WERI-Rb-1 (cell line): ENCODE data around the gene RASAL1.

Experiments
- DNase-seq: peaks from one replicate; pipeline ENCODE4 v3.0.0-alpha.2; 2020
- H3K27ac ChIP-seq: fragments of 250-450 bp; sonication (Bioruptor Pico); 2 replicates; pipeline ENCODE4 v1.5.1; 2020; ENCODE audit warnings: mild to moderate bottlenecking, moderate library complexity
- H3K27me3 ChIP-seq: fragments of 250-450 bp; sonication (Bioruptor Pico); 2 replicates; pipeline ENCODE4 v1.5.1; 2021; ENCODE audit warnings: mild to moderate bottlenecking, low read depth, moderate library complexity; ENCODE audit not compliant: insufficient read depth, severe bottlenecking
- H3K36me3 ChIP-seq: fragments of 250-450 bp; sonication (Bioruptor Pico); 2 replicates; pipeline ENCODE4 v1.5.1; 2020; ENCODE audit warnings: mild to moderate bottlenecking, moderate library complexity
- H3K4me3 ChIP-seq: 2 replicates; pipeline ENCODE4 v1.5.1; 2011; ENCODE audit warnings: low read depth, mild to moderate bottlenecking, control low read depth, low read length
- H3K9me3 ChIP-seq: fragments of 250-450 bp; sonication (Bioruptor Pico); 2 replicates; pipeline ENCODE4 v1.5.1; 2021; ENCODE audit warnings: mild to moderate bottlenecking, moderate library complexity; ENCODE audit not compliant: severe bottlenecking
- TF ChIP-seq, protein P1 (sequence below): IDR thresholded peaks from 2 replicates; pipeline ENCODE4 v1.5.1; 2011; ENCODE audit warnings: low read depth, mild to moderate bottlenecking, control low read depth, inconsistent platforms, low read length

The RASAL1 gene

DNA sequence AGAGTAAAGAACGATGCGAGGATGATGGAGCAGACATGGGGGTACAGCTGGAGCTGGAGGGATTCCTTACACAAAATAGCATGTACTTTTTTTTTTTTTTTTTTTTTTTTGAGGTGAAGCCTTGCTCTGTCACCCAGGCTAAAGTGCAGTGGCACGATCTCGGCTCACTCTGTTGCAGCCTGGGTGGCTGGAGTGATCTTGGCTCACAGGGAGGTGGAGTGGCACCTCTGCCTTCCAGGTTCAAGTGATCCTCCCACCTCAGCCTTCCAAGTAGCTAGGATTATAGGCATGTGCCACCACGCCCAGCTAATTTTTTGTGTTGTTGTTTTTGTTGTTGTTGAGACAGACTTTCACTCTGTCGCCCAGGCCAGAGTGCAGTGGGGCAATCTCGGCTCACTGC is 5.1 kb upstream of the RASAL1 start:
- no peak for DNase-seq
- H3K27ac ChIP-seq, result no peak overlapping the region
- no peak overlapping the region for H3K4me3 ChIP-seq
- TF ChIP-seq, protein P1, sequence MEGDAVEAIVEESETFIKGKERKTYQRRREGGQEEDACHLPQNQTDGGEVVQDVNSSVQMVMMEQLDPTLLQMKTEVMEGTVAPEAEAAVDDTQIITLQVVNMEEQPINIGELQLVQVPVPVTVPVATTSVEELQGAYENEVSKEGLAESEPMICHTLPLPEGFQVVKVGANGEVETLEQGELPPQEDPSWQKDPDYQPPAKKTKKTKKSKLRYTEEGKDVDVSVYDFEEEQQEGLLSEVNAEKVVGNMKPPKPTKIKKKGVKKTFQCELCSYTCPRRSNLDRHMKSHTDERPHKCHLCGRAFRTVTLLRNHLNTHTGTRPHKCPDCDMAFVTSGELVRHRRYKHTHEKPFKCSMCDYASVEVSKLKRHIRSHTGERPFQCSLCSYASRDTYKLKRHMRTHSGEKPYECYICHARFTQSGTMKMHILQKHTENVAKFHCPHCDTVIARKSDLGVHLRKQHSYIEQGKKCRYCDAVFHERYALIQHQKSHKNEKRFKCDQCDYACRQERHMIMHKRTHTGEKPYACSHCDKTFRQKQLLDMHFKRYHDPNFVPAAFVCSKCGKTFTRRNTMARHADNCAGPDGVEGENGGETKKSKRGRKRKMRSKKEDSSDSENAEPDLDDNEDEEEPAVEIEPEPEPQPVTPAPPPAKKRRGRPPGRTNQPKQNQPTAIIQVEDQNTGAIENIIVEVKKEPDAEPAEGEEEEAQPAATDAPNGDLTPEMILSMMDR, result no peak
- no peaks in the 10 kb centered on the region for H3K36me3 ChIP-seq
- H3K27me3 ChIP-seq, result no peaks in the 10 kb centered on the region
- no peaks in the 10 kb centered on the region for H3K9me3 ChIP-seq

DNA sequence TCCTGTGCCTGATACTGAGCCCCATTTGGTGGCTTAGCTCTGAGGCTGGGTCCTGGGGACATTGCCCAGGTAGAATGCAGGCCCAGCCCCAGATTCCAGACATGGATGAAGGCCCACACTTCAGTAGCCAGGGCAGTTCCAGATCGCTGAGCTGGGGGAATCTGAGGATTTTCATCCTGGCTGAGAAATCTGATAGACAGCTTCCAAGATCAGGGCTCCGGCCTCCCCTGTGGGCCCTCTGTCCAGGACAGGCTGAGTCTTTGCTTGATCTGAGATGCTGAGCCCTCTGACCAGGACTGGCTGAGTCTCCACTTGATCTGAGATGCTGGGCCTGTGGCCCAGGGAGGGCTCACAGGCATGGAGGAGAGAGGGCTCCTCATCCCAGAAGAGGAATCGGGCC is 3.3 kb upstream of the RASAL1 start:
- Histone ChIP-seq H3K36me3 (no peaks in the 10 kb centered on the region), H3K9me3 (no peaks in the 10 kb centered on the region), H3K27me3 (no peaks in the 10 kb centered on the region), H3K4me3 (no peak overlapping the region), H3K27ac (no peak overlapping the region)
- no peak for DNase-seq
- TF ChIP-seq, protein P1, result no peak

DNA sequence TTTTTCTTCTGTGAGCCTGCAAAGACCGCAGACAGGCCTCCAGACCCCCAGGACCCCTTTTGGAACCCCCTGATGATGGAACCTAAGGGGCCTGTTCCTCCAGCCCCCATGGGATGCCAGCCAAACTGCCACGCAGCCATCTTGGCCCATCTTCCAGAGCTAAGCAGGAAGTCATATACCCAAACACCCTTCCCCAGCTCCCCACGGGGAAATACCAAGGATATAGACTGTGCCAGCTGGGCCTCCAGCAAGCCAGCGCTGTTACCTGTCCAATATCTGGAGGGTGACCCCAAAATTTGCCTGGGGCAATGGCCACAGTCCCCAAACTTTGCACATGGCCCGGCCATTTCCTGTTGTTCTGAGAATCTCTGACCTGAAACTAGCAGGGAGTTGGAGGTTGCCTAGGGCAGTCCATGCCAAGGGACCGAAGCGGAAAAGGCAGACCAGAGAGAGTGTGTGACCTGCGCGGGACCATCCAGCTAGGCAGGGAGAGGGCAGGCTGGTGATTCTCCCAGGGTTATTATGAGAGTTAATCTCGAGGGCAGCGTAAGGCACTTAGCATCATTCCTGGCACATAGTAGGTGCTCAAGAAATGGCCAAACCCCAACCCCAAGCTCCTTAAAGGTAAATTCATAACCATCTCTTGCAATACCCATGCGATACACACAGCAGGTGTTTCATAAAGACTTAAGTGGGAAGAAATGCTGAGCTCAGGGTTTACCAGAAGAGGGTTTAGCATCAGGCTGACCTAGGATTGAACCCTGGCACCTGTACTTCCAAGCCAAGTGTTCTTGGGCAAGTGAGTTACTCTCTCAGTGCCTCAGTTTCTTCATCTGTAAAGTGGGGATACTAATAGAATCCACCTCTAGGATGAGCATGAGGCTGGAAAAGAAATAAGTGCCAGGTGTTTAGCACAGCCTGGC is 2.6 kb upstream of the RASAL1 start:
- H3K9me3 ChIP-seq, result no peaks in the 10 kb centered on the region
- no peaks in the 10 kb centered on the region for H3K27me3 ChIP-seq
- no peak overlapping the region for H3K4me3 ChIP-seq
- no peaks in the 10 kb centered on the region for H3K36me3 ChIP-seq
- no peak overlapping the region for H3K27ac ChIP-seq
- no peak for DNase-seq
- TF ChIP-seq, protein P1, result no peak

DNA sequence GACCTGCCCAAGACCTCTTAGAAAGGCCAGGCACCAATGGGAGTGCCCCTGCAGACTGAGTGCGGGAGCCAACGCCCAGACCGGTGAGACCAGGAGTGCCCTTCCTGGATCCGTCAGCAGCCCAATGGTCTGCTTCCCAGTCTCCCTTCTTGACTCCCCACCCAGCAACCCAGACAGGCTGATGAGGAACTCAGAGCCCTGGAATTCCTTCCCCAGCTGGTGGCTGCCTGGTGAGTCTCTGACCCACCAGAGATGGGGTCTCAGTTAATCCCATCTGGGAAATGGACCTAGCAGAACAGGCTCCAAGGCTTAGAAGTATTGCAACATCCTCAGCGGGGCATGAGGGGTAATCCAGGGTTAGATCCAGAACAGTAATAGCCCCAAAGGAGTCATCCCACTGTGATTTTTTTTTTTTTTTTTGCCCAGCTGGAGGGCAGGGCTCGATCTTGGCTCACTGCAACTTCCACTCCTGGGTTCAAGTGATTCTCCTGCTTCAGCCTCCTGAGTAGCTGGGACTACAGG is 1.5 kb upstream of the RASAL1 start:
- TF ChIP-seq, protein P1, result no peak
- no peak overlapping the region for H3K27ac ChIP-seq
- no peaks in the 10 kb centered on the region for H3K36me3 ChIP-seq
- no peak for DNase-seq
- H3K27me3 ChIP-seq, result no peaks in the 10 kb centered on the region
- H3K9me3 ChIP-seq, result no peaks in the 10 kb centered on the region
- H3K4me3 ChIP-seq, result no peak overlapping the region

DNA sequence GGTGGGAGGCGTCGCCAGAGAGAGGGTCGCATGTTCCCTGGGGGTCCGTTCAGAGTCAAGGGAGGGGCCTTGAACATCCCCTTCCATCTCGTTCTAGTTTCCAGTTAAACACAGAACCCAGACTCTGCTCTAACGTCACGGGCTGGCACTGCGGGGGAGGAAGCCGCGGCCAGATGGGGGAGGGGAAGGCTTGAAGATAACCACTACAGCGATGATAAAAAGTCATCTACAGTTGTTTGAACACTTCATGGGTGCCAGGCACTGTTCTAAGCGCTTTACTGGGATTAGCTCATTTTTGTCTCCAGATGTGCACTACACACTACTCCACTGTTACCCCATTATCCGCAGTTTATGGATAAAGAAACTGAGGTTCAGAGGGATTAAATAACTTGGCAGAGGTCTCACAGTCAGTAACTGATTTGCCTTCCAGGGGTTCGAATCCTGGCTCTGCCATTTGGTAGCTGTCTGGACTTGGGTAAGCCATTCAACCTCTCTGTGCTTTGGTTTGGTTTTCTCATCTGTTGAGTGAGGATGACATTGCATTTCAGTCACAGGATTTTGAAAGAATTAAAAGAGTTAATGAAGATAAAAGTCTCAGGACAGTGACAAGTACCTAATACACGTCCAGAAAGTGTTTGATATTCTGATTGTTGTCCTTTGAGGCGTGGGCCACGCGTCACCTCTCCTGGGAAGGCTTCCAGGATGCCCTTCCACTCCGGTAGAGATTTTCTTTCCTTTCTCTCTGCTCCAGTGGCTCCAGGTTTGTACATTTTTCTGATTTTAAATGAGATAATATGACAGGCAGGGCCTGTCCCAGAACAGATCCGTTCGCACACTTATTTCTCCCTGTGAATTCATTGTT is 798 bp upstream of the RASAL1 start:
- TF ChIP-seq, protein P1, result no peak
- Histone ChIP-seq H3K36me3 (no peaks in the 10 kb centered on the region), H3K27ac (no peak overlapping the region), H3K9me3 (no peaks in the 10 kb centered on the region), H3K4me3 (no peak overlapping the region), H3K27me3 (no peaks in the 10 kb centered on the region)
- DNase-seq, result no peak
